Inflammatory macrophage (primary cell): ENCODE data around the gene TECR.

Source experiments
- DNase-seq, 2 donors: peaks; one replicate each; pipeline ENCODE4 v3.0.0-alpha.2; 2020 to 2022

TECR gene

DNA sequence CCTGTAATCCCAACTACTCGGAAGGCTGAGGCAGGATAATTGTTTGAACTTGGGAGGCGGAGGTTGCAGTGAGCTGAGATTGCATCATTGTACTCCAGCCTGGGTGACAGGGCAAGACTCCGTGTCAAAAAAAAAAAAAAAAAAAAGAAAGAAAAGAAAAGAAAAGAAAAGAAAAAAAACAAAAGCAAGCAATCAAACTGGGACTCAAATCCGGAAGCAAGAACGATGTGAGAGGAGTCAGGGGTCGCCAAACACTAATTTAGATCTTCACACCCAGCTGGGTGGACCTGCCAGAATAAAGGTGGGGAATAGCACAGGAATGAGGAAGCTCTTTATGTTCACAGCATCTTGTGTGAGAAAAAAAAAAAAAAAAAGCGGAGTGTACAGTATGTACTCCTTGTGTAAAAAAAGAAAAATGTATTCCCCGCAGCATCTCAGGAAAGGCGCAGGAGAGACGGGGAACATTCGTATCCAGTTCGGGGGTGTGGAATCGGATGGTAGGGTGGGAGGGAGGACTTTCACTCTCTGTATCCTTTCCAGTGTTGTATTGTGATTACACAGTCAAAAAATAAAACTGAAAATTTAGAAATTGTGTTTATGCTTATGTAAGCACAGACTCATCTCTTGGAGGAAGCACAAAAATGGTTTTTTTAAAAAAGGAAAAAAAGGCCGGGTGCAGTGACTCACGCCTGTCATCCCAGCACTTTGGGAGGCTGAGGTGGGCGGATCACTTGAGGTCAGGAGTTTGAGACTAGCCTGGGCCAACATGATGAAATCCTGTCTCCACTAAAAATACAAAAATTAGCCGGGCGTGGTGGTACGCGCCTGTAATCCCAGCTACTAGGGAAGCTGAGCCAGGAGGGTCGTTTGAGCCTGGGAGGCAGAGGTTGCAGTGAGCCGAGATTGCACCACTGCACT is 18.8 kb upstream of the TECR start:
- DNase-seq, result peak; percentile 88 to 97

DNA sequence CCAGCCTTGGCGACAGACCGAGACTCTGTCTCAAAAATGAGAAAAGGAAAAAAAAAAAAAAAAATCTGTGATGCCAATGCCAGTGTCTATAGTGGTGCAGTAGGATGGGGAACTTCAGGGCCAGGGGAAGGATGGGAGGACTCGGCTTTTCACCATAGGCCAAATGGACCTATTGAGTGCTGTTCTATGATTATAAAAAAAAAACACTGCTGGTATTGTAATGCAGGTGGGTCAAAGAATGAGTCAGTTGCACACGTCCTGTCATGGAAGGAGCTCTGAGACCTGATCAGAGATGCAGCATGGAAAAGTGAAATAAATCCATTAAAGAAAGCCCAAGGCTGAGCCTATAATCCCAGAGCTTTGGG is 18.2 kb upstream of the TECR start:
- no peak for DNase-seq

DNA sequence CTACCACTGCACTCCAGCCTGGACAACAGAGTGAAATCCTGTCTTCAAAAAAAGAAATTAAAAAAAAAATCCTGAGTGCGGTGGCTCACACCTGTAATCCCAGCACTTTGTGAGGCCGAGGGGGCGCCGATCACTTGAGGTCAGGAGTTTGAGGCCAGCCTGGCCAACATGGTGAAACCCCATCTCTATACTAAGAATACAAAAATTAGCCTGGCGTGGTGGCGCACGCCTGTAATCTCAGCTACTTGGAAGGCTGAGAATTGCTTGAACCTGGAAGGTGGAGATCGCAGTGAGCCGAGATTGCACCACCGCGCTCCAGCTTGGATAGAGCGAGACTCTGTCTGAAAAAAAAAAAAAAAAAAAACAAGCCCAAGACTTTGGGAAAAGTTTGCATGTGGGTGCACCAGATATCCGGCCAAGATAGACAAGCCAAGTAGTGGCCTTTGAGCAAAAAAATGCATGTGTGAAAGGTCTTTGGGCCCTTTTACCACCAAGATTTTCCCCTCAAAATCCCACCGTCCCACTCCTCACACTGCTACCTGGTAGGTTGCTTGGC is 16.9 kb upstream of the TECR start:
- no peak for DNase-seq

DNA sequence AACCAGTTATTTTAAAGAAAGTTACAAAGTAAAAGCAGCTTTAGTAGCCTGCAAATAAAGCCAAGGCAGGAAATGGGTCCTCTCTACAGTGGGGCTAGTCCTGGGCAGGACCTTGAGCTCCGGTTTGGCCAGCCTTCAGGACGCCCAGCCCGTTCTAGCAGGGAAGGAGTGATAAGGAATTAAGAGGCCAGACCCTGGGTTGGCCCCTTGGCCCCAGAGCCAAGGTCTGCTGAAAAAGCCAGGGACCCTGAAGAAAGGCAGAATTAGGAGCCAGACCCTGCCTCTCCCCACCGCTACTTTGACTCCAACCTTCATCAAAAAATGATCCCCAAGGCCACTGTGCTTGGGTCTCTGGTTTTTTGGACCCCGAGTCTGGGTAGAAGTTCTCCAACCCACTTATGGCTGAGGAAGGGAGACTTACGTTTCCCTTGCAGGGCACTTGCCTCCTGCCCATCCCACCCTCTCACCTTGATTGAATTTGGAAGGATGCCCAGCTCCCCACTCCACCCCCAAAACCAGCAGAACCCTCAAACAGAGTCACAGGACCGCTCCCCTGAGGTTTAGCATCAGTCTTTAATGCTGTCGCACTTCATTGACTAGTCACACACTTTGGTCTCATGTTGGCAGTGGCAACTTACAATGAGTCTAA is 15.1 kb upstream of the TECR start:
- DNase-seq, result no peak

DNA sequence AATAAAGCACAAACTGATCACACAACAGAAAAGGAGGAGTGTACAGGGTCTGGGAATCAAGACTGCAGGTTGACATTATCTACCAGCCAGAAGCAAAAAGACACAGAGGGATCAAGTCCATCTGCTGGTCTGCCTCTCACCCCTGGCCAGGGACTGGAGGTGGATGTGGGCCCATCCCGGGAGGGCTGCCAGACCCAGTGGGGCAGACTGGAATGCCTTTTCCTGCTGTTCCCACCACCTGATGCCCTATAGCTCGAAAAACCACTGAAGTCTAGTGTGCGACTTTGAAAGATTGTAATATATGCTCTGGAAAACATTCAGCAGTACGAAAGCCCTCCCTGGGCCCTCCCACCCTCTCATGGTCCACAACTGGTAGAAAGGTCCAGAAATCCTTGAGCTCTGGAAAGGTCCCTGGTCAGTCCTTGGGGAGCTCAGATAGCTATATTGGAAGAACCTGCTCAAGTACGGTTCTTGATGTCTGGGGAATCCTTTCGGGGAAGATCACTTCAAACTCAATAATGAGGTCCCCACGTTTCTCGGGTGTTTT is 13.8 kb upstream of the TECR start:
- DNase-seq, result no peak

DNA sequence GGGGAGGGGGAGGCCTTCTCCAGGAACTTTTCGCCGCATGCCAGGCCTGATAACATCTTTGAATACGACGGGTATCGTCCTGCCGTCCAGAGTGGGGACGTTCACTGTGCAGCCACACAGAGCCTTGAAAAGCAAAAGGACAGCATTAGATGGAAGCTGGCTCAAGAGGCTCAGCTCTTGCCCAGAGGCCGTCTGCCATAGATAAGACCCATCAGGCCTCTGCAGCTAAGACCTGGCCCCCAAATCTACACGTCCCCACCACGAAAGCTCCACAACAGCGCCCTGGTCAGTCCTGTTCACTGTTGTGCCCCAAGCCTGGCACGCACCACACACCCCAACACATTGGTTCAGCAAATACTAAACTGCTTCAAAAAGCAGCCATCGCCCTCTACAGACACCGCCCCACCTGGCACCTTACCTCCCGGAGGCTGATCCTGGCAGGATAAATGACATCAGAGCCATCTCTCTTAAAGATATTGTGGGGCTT is 13.3 kb upstream of the TECR start:
- no peak for DNase-seq

DNA sequence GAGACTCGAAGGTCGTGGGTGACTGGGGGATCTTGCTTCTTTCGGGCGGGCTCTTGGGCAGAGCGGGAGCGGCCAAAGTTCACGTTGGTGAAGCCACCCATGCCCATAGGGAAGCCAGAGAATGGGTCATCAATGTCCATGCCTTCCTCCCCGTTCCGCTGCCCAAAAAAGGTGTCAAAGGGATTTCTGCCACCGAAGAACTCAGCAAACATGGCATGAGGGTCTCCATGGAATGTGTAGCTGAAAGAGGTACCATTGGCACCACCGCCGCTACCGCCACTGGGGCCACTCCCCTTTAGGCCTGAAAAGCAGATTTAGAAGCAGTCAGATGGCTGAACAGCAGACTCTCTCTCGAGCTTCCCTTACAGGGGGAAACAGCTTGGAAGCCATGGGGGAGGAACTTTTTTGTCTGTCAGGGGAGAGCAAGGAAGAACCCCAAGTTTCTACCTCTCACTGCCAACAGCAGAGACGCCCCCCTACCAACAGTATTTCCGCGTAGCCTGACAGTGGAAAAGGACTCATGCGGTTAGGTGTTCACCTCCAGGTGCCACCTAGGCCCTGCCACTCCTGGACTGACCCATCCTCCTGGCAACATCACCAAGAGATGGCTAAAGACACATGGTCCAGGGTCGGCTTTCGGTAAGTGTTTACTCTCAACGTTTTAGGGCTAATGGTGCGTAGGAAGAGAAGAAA is 12.5 kb upstream of the TECR start:
- peak in 1 of 2 donors; percentile 12 for DNase-seq

DNA sequence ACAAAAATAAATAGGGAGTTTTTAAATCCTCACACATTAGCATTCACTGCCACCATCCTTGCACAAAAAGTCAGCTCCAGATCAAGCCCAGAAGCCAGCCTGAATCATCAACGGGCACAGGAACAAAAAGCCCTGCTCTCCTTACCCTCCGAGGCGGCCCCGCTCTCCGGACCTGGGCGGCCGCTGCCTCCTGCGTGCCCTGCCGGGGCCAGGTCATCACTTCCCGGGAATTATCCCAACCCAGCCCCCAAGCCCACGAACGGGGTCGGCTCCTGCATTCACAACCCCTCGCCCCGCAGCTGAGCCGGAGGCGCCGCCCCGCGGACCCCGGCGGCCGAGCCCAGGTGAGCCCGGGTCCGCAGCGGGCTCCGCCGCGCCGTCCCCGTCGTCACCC is 12.0 kb upstream of the TECR start:
- DNase-seq, result no peak

DNA sequence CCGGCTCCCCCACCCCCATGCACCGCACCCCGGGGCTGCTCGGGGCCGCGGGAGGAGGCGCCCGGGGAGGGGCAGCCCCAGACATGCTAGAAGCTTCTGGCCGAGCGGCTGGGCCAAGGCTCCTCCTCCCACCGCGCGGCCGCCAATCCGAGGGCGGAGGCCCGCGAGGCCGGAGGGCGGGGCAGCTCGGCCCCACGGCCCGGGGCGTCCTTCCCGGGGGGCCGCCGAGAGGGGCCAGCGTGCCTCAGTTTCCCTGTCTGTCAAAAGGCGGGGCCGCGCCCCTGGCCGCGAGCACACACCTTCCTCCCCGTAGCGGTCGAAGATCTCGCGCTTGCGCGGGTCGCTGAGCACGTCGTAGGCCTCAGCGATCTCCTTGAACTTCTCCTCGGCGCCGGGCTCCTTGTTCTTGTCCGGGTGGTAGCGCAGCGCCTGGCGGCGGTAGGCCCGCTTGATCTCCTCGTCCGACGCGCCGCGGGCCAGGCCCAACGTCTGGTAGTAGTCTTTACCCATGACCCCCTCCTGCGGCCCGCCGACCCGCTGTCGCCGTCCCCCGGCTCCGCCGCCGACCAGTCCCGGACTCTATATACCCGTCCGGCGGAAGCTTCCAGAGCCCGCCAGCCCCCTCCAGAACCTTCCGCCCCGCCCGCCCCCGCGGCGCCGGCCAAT is 11.4 kb upstream of the TECR start, which contains the start of gene DNAJB1:
DNAJB1 (minus strand) TSS at position 558 of the 666 bp plus-strand sequence; CDS start at position 510, 48 bp downstream.
- DNase-seq, result peak; percentile 72 to 84

DNA sequence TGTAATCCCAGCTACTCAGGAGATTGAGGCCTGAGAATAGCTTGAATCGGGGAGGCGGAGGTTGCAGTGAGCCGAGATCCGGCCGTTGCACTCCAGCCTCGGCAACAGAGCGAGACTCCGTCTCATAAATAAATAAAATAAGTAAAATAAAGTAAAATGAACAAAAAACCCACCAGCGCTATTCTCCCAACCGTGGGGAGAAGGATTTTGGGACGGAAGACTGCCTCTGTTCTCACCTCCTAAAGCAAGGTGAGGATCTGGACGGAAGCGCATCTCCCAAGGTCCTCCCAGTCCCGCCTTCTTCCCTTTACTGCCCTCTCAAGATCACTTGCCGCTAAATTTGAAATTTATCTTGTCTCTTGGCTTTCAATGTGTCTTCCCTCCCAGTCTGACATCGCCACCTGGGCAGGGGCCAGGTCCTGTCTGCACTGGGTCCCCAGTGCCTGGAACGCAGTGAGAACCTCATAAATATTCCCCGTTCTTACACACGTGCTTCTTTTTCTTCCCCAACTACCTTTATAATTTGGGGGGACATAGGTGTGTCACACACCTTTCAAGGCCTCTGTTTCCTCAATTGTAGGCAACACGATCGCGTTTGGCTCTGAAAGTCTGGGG is 10.0 kb upstream of the TECR start:
- DNase-seq, result no peak

DNA sequence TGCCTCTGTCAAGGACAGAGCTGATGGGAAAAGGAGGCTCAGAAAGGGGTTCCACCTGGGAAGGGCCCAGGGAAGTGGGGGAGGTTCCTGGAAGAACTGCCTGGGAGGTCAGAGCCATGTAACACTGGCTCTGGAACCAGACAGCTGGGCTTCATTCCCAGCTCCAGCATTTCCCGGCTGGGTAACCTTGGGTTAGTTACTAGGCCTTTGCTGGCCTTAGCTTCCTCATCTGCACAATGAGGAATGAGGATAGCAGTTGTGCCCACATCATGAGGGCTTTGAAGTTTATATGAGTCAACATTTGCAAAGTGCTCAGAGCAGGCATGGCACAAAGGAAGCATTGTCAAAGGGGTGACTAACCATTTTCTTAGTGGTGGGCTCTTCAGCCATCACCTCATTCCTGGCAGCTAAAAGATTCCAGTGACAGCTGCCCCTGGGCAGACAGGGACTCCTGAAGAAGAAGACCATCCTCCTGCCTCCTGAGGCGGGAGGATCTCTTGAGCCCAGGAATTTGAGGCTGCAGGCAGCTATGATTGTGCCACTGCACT is 9.5 kb upstream of the TECR start:
- peak; percentile 75 to 81 for DNase-seq

DNA sequence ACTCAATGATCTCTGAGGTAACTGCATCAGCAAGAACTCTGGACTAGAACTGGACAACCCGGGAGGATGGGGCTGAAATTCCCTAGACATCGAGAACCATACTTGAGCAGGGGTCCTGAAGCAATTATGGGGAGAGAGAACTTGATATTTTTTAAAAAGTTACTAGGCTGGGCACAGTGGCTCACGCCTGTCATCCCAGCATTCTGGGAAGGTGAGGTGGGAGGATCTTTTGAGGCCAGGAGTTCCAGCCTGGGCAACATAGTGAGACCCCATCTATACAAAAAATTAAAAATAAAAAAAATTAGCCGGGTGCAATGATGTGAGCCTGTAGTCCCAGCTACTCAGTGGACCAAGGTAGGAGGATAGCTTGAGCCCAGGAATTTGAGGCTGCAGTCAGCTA is 8.9 kb upstream of the TECR start:
- DNase-seq, result no peak

DNA sequence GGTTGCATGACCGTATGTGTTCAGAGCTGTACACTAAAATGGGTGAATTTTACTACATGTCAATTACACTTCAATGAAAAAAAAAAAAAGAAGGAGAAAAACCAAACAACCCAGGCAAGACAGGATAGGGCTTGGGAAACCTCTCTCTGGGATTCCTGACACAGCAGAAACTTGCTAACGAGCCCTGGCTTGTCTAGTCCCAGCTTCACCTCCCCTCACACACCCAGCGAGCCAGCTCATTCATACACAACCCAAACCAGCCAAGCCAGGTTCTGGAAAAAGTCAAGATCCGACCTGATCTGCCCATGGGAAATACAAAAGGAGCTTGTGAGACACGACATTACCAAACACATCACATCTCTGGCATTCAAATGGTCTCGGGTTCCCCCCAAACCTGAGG is 3.7 kb upstream of the TECR start:
- DNase-seq, result no peak

DNA sequence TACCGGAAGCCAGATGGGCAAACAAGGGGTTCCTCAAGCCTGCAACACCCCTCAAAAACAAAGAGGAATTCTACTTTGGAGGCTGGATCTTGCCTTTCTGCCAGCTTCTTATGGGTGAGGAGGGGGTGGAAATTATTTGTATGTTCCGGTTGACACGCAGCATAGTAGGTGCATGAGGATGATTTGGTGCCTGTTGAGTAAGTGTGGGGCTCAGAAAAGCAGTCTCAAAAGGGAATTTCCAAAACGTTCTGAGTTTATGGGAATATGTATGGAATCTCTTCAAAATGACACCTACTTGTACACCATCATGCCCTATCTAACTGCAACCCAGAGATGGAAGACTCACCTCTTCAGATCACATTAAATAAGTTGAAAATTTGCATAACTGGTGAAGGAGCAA is 3.0 kb upstream of the TECR start:
- no peak for DNase-seq

DNA sequence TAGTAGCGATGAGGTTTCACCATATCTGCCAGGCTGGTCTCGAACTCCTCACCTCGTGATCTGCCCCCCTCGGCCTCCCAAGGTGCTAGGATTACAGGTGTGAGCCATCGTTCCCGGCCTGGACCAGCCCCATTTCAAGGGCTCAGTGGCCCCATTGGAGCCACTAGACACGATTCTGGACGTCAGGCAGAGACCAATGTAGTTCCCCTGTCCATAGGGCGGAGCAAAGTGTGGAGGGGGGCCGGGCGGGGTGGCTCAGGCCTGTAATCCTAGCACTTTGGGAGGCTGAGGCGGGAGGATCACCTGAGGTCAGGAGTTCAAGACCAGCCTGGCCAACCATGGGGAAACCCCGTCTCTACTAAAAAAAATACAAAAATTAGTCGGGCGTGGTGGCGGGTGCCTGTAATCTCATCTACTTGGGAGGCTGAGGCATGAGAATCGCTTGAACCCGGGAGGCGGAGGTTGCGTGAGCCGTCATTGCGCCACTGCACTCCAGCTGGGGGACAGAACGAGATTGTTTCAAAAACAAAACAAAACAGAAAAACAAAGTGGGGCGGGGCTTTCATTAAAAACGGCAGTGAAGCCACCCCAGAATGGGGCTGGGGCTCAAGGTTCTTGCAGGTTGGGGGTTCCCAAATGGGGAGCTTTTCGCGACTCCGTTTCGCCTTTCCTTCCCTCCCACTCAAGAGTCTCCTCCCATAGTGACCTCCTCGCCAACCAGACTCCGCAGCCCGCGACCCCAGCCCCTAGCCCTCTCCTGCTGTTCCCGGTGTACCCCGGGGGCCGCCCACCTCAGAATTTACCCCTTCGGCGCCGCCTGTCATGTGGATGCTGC is 758 bp upstream of the TECR start:
- peak in 1 of 2 donors; percentile 28 for DNase-seq

DNA sequence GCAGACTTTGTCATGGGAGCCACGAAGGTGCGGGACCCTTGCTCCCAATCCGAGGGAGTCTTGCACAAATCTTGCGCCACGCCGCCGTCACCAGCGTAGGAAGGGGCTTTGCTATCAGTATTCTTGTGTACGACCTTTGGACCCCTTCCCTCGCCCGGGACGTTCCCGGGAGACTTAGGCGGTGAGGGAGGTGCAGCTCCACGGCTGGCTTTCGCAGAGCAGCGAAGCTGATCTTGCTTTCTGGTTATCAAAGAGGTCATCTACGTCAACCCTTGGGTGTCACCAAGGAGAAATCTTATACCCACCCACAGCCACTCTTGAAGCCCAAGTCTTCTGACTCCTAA is 583 bp downstream of the TECR start:
- peak; percentile 77 to 89 for DNase-seq

DNA sequence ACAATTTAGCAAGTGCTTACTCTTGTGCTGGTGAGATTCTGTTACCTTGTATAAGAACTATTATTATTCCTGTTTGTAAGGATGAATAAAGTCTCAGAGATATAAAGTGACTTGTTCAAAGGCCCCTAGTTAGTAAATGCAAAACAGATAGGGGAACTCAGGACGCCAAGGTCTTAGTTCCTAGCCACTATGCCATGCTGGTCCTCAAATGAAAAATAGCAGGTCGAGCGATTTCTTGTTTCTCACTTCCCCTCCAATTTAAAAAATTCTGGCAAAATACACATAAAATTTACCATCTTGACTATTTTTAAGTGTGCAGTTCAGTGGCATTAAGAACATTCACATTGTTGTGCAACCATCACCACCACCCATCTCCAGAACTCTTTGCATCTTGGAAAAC is 1.1 kb downstream of the TECR start:
- peak; percentile 14 to 34 for DNase-seq

DNA sequence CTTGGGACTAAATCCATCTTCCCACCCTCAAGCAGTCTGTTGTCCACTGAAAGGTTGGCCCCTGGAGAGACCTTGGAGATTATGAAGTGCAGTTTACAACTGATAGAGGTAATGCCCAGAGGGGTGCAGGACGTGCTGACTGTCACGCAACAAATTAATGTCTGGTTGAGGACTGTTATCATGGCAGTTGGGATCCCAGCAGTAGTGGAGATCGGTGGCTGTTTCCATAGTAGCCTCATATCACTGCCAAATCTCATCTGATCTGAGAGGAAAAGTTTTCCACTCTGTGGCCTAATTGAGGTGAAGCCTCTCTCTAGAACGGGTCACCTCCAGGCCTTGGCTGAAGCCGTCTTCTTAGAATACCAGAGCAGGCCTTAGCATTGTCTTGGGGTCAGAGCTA is 4.1 kb downstream of the TECR start:
- DNase-seq, result no peak

DNA sequence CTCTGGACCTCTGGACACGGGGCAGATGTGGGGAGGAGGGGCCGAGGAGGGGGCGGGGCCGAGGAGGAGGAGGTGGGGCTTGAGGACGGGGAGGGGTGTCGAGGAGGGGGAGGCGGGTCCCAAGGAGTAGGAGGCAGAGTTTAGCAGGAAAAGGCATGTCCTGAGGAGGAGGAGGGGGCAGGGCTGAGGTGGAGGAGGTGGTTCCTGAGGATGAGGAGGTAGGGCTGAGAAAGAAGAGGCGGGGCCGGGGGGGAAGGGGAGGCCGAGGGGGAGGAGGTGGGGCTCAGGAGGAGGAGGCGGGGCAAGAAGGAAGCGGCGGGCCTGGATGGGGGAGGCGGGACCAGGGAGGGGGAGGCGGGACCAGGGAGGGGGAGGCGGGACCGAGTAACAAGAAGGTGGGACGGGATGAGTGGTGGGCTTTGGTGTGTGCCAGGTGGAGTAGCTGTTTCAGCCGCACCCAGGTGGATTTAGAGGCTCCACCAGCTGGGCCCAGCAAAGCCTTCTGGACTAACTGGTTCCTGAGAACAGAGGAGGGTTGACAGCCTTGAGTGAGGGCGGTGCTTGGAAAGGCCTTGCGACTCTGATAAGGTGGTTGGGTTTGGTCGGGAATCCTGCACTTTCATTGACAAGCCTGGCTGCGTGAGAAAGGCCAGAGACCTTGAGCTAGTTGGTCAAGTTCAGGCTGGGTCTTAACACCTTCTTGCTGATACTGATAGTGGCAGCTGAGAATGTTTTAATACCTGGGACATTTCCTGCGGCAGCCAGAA is 7.7 kb downstream of the TECR start:
- no peak for DNase-seq
